Nephron (organoid): ENCODE results near the gene SLC38A1.

Experiments
- H3K27ac Mint-ChIP-seq, 3 experiments: 2 replicates each; pipeline ENCODE4 v1.8.0; 2020; ENCODE audit warnings: mixed read lengths in 3 of 3, mild to moderate bottlenecking in 2 of 3, moderate library complexity in 1 of 3
- H3K27me3 Mint-ChIP-seq: 2 replicates; pipeline ENCODE4 v1.8.0; 2021; ENCODE audit warnings: low read depth, mild to moderate bottlenecking, moderate library complexity, mixed read lengths
- H3K36me3 Mint-ChIP-seq: 2 replicates; pipeline ENCODE4 v1.8.0; 2020; ENCODE audit warnings: low read depth, mixed read lengths
- H3K4me1 Mint-ChIP-seq: 2 replicates; pipeline ENCODE4 v1.8.0; 2020; ENCODE audit warnings: mixed read lengths
- H3K4me3 Mint-ChIP-seq, 3 experiments: 2 replicates each; pipeline ENCODE4 v1.8.0; 2020; ENCODE audit warnings: mild to moderate bottlenecking in 3 of 3, mixed read lengths in 3 of 3, moderate library complexity in 2 of 3
- H3K9me3 Mint-ChIP-seq: 2 replicates; pipeline ENCODE4 v1.8.0; 2020; ENCODE audit warnings: mixed read lengths
- TF ChIP-seq, protein P1 (sequence below), 3 experiments: fragments of 200-600 bp; sonication (generic); IDR thresholded peaks; one replicate each; pipeline ENCODE4 v1.5.0; 2021; ENCODE audit warnings: antibody characterized with exemption in 3 of 3; ENCODE audit not compliant: unreplicated experiment in 3 of 3

Gene SLC38A1

DNA sequence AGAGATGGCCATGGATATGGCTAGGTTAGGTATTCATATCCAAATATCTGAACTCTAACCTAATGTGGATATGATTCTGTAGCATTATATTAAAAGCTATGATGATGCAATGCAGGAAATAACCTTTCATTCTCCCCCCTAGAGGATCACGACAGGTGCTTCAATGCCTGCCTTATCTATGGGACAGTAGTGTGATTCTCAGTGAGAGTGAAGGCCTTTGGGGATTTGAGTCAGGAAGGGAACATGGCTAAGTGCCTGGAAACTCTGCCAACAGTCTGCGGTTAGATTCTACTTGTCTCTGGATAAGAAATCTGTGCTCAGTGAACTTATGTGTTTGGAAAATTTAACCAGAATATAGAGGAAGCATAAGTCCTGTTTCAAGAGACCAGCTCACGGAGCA is 81.8 kb downstream of the SLC38A1 start:
- H3K27ac Mint-ChIP-seq = peak overlapping the region in 1 of 3 experiments; percentile 37
- H3K36me3 Mint-ChIP-seq = peaks cover 52% of the 10 kb centered on the region
- H3K9me3 Mint-ChIP-seq = peaks cover 9% of the 10 kb centered on the region
- TF ChIP-seq, protein P1, sequence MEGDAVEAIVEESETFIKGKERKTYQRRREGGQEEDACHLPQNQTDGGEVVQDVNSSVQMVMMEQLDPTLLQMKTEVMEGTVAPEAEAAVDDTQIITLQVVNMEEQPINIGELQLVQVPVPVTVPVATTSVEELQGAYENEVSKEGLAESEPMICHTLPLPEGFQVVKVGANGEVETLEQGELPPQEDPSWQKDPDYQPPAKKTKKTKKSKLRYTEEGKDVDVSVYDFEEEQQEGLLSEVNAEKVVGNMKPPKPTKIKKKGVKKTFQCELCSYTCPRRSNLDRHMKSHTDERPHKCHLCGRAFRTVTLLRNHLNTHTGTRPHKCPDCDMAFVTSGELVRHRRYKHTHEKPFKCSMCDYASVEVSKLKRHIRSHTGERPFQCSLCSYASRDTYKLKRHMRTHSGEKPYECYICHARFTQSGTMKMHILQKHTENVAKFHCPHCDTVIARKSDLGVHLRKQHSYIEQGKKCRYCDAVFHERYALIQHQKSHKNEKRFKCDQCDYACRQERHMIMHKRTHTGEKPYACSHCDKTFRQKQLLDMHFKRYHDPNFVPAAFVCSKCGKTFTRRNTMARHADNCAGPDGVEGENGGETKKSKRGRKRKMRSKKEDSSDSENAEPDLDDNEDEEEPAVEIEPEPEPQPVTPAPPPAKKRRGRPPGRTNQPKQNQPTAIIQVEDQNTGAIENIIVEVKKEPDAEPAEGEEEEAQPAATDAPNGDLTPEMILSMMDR (IDR thresholded peaks at IDR 0.05; ENCODE audit: unreplicated experiment in 3 of 3) = no peak
- peaks cover 8% of the 10 kb centered on the region for H3K4me1 Mint-ChIP-seq
- no peak overlapping the region for H3K4me3 Mint-ChIP-seq
- H3K27me3 Mint-ChIP-seq = no peaks in the 10 kb centered on the region

DNA sequence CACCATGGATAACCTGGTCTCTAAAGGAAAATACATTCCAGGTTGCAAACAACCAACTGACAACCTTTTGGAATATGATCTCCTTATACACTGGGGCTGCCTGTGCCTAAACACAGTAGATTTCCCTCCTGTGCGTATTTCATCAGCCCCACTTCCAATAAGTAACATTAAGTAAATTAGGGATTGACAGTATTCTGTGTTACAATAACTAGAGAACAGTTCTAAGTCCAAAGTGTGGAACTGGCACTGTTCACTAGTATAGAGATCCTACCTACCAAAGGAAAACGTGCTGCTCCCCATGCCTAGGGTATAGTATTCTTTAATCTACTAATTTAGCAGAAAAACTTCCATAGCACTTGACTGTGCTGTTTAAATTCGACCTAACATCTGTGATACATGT is 82.8 kb downstream of the SLC38A1 start:
- Mint-ChIP-seq H3K4me3 (no peak overlapping the region), H3K27me3 (no peaks in the 10 kb centered on the region), H3K36me3 (peaks cover 42% of the 10 kb centered on the region), H3K27ac (no peak overlapping the region), H3K4me1 (peaks cover 8% of the 10 kb centered on the region), H3K9me3 (no peaks in the 10 kb centered on the region)
- TF ChIP-seq, protein P1 (IDR thresholded peaks at IDR 0.05; ENCODE audit: unreplicated experiment in 3 of 3) = no peak

DNA sequence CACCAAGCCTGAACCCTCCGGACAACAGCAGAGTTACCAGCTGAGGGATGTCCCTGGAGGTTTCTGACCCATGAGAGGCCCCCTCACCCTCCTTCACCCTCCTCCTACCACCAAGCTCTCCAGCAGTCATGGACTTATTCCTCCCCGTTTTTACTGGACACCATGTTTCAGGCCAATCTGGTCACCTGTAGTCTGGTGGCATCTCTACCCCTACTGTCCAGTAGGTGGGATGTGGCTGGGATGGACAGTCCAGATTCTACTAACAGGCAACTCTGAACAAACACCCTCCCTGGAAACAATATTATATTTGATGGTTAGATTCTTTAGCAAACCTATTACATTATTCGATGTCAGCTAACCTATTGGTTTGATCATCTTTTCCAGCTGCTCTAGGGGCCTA is 83.2 kb downstream of the SLC38A1 start:
- Mint-ChIP-seq H3K27ac (no peak overlapping the region), H3K4me1 (peaks cover 8% of the 10 kb centered on the region), H3K27me3 (no peaks in the 10 kb centered on the region), H3K36me3 (peaks cover 38% of the 10 kb centered on the region), H3K4me3 (no peak overlapping the region), H3K9me3 (no peaks in the 10 kb centered on the region)
- TF ChIP-seq, protein P1 (IDR thresholded peaks at IDR 0.05; ENCODE audit: unreplicated experiment in 3 of 3) = no peak

DNA sequence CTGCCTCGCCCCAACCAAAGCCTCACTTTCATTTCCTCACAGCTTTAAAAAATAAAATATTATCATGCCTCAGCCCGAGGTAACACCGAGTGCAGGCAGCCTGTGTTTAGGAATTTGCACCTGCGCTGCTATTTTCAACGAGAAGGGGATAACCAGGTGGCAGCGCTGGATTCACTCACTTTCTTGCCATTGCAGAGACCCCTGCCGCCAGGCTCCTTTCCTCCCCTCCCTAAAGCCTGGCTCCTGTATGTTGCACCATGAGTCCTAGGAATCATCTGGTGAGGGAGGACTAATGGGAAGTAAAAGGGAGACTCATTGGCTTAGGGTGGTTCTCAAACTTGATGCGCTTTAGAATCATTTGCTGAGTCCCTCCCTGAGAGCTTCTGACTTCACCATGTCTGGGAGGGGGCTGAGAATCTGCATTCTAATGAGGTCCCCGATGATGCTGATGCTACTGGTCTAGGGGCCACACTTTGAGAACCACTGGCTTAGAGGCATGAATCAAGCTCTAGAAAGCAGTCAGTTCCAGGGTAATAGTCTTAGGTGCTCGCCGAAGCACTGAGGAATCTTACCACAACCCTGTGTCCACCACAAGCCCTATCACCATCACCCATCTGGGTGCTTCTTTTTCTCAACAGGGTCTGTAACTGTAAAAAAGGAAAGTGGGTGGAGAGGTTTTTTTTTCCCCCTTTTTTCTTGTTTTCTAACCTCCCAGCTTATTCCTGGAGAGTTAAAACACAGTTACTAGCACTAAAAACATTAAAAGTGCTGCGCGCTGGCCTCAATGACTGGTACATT is 83.8 kb downstream of the SLC38A1 start:
- H3K4me1 Mint-ChIP-seq = peaks cover 8% of the 10 kb centered on the region
- no peaks in the 10 kb centered on the region for H3K9me3 Mint-ChIP-seq
- TF ChIP-seq, protein P1 (IDR thresholded peaks at IDR 0.05; ENCODE audit: unreplicated experiment in 3 of 3) = no peak
- no peak overlapping the region for H3K4me3 Mint-ChIP-seq
- H3K27me3 Mint-ChIP-seq = no peaks in the 10 kb centered on the region
- H3K27ac Mint-ChIP-seq = no peak overlapping the region
- H3K36me3 Mint-ChIP-seq = peaks cover 31% of the 10 kb centered on the region

DNA sequence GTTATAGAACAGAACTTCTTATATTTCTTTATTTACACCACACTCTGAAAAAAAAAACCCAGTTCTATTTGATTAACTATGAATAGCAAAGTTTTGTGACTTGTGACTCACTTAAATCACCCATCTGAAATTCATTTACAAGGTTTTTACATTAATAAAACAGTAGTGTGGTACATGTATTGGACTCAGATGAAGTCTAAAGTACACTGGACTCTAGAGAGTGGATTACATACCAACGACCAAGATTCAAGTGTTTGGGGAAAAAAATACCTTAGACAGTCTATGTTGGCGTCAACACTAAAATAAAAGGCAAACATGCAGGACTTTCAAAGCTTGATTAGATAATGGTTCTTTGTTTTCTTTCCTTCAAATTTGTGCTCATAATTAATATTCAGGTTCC is 85.7 kb downstream of the SLC38A1 start:
- H3K4me1 Mint-ChIP-seq = peaks cover 8% of the 10 kb centered on the region
- no peaks in the 10 kb centered on the region for H3K27me3 Mint-ChIP-seq
- no peak overlapping the region for H3K27ac Mint-ChIP-seq
- TF ChIP-seq, protein P1 (IDR thresholded peaks at IDR 0.05; ENCODE audit: unreplicated experiment in 3 of 3) = no peak
- H3K36me3 Mint-ChIP-seq = peaks cover 13% of the 10 kb centered on the region
- H3K9me3 Mint-ChIP-seq = no peaks in the 10 kb centered on the region
- no peak overlapping the region for H3K4me3 Mint-ChIP-seq

DNA sequence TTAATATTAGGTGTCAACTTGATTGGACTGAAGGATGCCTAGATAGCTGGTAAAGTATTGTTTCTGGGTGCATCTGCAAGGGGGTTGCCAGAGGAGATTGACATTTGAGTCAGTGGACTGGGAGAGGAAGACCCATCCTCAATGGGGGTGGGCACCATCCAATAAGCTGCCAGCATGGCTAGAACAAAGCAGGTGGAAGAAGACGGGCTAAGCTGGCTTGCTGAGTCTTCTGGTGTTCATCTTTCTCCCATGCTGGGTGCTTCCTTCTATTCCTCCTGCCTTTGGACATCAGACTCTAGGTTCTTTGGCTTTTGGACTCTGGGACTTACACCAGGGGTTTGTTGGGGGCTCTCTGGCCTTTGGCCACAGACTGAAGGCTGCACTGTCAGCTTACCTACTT is 87.4 kb downstream of the SLC38A1 start:
- H3K9me3 Mint-ChIP-seq = no peaks in the 10 kb centered on the region
- H3K36me3 Mint-ChIP-seq = no peaks in the 10 kb centered on the region
- H3K27me3 Mint-ChIP-seq = no peaks in the 10 kb centered on the region
- TF ChIP-seq, protein P1 (IDR thresholded peaks at IDR 0.05; ENCODE audit: unreplicated experiment in 3 of 3) = no peak
- H3K4me1 Mint-ChIP-seq = no peaks in the 10 kb centered on the region
- H3K27ac Mint-ChIP-seq = no peak overlapping the region
- H3K4me3 Mint-ChIP-seq = no peak overlapping the region
